Measurements from ENCODE around the gene KLHL6. TPM values are rescaled to one million over a fixed set of nuclear protein-coding genes. Genes with fewer than 3 reads are reported as not detected.

KLHL6 gene
- total RNA-seq: 10 to 100 TPM; 27.9 to 35.5 (median 29.9) TPM

DNA sequence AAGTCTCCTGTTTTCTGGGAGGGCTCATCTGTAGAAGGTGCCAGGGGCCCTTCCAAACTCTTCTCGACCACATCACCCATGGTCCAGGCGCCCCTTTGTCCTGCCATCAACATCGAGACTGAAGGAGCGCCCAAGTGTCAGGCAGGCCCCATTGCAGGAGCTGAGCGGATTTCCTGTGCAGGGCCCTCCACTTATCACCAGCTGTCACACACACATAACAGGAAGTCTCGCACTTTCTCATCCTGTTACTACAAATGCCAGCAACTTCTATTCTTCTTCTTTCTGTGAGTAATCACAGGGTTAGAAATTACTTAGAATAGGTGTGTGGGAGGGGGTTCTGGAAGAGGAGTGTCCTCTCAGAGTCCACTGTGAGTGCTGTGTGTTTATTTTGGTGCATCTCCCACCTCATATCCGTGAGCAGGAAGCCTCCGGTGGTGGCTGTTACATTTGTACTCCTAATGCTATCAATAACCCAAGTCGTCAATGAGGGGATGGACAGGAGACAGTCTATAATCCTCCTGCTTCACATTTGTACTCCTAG lies at the start of gene KLHL6:
TSS of gene KLHL6 (minus strand) at position 166 of the 541 bp plus-strand sequence. CDS start at position 113, 53 bp downstream.
- Mint-ChIP-seq H3K4me1 (ENCODE audit: low read depth) (peaks cover 57% of the 10 kb centered on the region), H3K36me3 (ENCODE audit: insufficient read depth) (peaks cover 15% of the 10 kb centered on the region)

DNA sequence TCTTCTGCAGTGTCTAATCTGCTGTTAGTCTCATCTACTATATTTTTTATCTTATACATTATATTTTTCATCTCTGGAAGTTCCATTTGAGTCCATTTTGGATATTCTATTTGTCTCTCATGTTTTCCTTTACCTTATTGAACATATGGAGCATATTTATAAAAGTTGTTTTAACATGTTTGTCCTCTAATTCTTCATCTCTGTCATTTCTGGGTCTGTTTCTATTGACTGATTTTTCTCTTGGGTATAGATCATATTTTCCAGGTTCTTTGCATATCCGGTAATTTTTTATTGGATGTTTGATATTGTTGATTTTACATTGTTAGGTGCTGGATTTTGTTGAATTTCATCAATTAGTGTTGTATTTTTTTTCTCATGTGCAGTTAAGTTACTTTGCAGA lies 42.5 kb upstream of the KLHL6 start:
- Mint-ChIP-seq H3K36me3 (ENCODE audit: insufficient read depth) (no peaks in the 10 kb centered on the region), H3K9me3 (peaks cover 16% of the 10 kb centered on the region), H3K4me1 (ENCODE audit: low read depth) (no peaks in the 10 kb centered on the region), H3K27me3 (ENCODE audit: low read depth) (peaks cover 2% of the 10 kb centered on the region), H3K4me3 (no peak overlapping the region)
- DNase-seq (no peak), ATAC-seq (no peak)

More for the DNA sequence above, at the start of gene KLHL6:
- DNase-seq (peak; percentile 66), ATAC-seq (peak; percentile 81 to 83)
- Mint-ChIP-seq H3K4me3 (peak within 1 kb of the TSS; percentile 97), H3K27me3 (ENCODE audit: low read depth) (no peaks in the 10 kb centered on the region), H3K9me3 (no peaks in the 10 kb centered on the region)

- no peaks in the 10 kb centered on the region for H3K36me3 Mint-ChIP-seq (ENCODE audit: insufficient read depth)
- no peak overlapping the region for H3K4me3 Mint-ChIP-seq
- DNase-seq: no peak
Measured at GRCh38 chr3:183594636-183595035, 39.1 kb upstream of the KLHL6 start.

GRCh38 chr3:183592821-183593220 lies 37.3 kb upstream of the KLHL6 start:
- Mint-ChIP-seq H3K4me3 (no peak overlapping the region), H3K27me3 (ENCODE audit: low read depth) (peaks cover 2% of the 10 kb centered on the region)

More at GRCh38 chr3:183594636-183595035, 39.1 kb upstream of the KLHL6 start:
- H3K27me3 Mint-ChIP-seq (ENCODE audit: low read depth): peaks cover 2% of the 10 kb centered on the region
- ATAC-seq: no peak
- peaks cover 13% of the 10 kb centered on the region for H3K4me1 Mint-ChIP-seq (ENCODE audit: low read depth)
- peaks cover 16% of the 10 kb centered on the region for H3K9me3 Mint-ChIP-seq

DNA sequence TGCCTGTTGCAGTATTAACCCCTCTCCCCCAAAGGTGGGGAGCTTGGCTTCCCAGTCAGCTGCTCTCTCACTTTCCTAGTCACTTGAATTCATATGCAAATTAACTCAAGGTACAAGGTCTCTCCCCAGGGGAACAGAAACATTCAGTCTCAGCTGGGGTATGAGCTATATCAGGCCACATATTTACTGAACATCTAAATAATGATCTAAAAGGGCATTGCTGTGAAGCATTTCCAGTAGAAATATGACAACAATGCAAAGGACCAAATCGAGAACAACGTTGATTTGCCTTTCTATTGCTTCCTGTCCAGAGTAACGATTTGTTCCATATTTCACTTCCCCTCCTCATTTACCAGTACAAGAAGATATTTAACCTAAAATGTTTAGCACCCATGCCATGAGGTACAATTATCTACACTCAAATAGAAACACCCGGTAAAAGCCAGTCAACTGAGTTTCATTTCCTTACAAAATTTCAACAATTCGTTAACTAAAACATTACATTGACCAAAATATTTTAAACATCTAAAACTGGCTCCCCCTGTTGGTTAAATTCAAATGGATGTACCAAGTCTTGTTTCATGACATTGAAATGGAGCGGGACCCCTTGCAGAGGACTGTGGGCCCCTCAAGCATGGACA lies 36.5 kb upstream of the KLHL6 start:
- Mint-ChIP-seq H3K4me3 (peak overlapping the region; percentile 61), H3K4me1 (ENCODE audit: low read depth) (peaks cover 37% of the 10 kb centered on the region), H3K36me3 (ENCODE audit: insufficient read depth) (no peaks in the 10 kb centered on the region), H3K9me3 (no peaks in the 10 kb centered on the region), H3K27me3 (ENCODE audit: low read depth) (peaks cover 2% of the 10 kb centered on the region)
- DNase-seq (no peak), ATAC-seq (peak in 1 of 2 donors; percentile 25)

More at GRCh38 chr3:183592821-183593220, 37.3 kb upstream of the KLHL6 start:
- peaks cover 28% of the 10 kb centered on the region for H3K4me1 Mint-ChIP-seq (ENCODE audit: low read depth)
- H3K36me3 Mint-ChIP-seq (ENCODE audit: insufficient read depth): no peaks in the 10 kb centered on the region
- no peak for ATAC-seq
- H3K9me3 Mint-ChIP-seq: peaks cover 4% of the 10 kb centered on the region
- DNase-seq: no peak

DNA sequence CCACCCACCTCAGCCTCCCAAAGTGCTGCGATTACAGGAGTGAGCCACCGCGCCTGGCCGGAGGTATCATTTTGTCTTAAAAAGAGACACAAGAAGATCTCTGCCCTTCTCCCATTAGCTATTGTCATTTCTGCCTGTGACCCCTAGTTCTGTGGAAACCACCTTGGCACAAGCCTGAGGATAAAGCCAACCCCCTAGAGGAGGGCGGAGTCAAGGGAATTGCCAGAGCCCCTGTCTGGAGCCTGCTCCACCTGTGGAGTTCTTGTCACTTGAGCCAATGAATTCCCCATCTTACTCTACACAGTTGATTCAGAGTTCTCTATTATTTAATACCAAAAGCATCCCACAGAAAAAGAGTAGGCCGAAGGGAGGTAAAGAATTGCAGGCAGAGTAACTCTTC lies 34.9 kb upstream of the KLHL6 start:
- H3K4me3 Mint-ChIP-seq: no peak overlapping the region
- H3K27me3 Mint-ChIP-seq (ENCODE audit: low read depth): no peaks in the 10 kb centered on the region
- H3K4me1 Mint-ChIP-seq (ENCODE audit: low read depth): peaks cover 50% of the 10 kb centered on the region
- DNase-seq: no peak
- ATAC-seq: no peak
- no peaks in the 10 kb centered on the region for H3K36me3 Mint-ChIP-seq (ENCODE audit: insufficient read depth)
- no peaks in the 10 kb centered on the region for H3K9me3 Mint-ChIP-seq

GRCh38 chr3:183587336-183587735 lies 31.8 kb upstream of the KLHL6 start:
- Mint-ChIP-seq H3K4me1 (ENCODE audit: low read depth) (peaks cover 56% of the 10 kb centered on the region), H3K9me3 (no peaks in the 10 kb centered on the region), H3K4me3 (no peak overlapping the region), H3K27me3 (ENCODE audit: low read depth) (no peaks in the 10 kb centered on the region), H3K36me3 (ENCODE audit: insufficient read depth) (no peaks in the 10 kb centered on the region)
- ATAC-seq (peak in 1 of 2 donors; percentile 35), DNase-seq (no peak)

DNA sequence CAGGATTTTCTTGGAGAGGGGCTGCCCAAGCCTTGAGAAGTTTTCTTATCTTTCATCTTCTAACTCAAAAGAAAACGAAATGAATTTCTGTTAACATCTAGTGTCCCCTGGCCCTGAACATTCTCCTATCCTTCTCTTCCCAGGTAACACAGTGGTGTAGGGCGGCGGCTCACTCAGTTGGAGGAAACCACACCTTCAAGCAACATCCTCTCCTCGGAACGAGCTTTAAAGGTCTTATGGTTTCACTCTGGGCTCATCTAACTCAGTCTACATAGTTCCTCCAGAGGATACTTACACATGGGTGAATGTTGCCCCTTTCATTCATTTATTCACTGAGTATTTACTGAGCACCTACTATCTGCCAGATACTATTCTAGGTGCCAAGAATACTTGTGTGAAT lies 31.0 kb upstream of the KLHL6 start:
- no peak overlapping the region for H3K4me3 Mint-ChIP-seq
- peaks cover 48% of the 10 kb centered on the region for H3K4me1 Mint-ChIP-seq (ENCODE audit: low read depth)
- no peaks in the 10 kb centered on the region for H3K9me3 Mint-ChIP-seq
- no peak for DNase-seq
- H3K27me3 Mint-ChIP-seq (ENCODE audit: low read depth): no peaks in the 10 kb centered on the region
- peak; percentile 43 to 66 for ATAC-seq
- H3K36me3 Mint-ChIP-seq (ENCODE audit: insufficient read depth): no peaks in the 10 kb centered on the region

DNA sequence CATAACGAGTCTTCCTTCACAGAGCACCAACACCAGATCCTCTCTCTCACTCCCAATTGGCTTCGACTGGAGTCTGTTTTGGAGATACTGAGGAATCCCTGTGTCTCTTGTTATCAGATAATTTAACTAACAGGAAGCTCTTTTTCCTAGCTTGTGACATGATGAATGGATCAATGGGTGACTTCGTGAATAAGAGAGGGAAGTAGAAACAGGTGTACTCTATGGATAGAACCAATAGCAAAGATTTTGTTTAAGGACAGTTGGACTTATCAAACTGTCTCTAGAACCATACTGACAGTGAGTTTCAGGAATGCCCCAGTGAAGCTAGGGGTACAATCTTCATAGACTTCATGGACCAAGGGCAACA lies 29.4 kb upstream of the KLHL6 start:
- no peaks in the 10 kb centered on the region for H3K36me3 Mint-ChIP-seq (ENCODE audit: insufficient read depth)
- H3K9me3 Mint-ChIP-seq: no peaks in the 10 kb centered on the region
- H3K4me3 Mint-ChIP-seq: no peak overlapping the region
- DNase-seq (no peak), ATAC-seq (no peak)
- peaks cover 46% of the 10 kb centered on the region for H3K4me1 Mint-ChIP-seq (ENCODE audit: low read depth)
- H3K27me3 Mint-ChIP-seq (ENCODE audit: low read depth): no peaks in the 10 kb centered on the region

- Mint-ChIP-seq H3K4me3 (no peak overlapping the region), H3K9me3 (no peaks in the 10 kb centered on the region), H3K36me3 (ENCODE audit: insufficient read depth) (no peaks in the 10 kb centered on the region), H3K4me1 (ENCODE audit: low read depth) (peaks cover 45% of the 10 kb centered on the region), H3K27me3 (ENCODE audit: low read depth) (no peaks in the 10 kb centered on the region)
- no peak for DNase-seq
- ATAC-seq: no peak
Measured at GRCh38 chr3:183584246-183584913, 28.9 kb upstream of the KLHL6 start.

DNA sequence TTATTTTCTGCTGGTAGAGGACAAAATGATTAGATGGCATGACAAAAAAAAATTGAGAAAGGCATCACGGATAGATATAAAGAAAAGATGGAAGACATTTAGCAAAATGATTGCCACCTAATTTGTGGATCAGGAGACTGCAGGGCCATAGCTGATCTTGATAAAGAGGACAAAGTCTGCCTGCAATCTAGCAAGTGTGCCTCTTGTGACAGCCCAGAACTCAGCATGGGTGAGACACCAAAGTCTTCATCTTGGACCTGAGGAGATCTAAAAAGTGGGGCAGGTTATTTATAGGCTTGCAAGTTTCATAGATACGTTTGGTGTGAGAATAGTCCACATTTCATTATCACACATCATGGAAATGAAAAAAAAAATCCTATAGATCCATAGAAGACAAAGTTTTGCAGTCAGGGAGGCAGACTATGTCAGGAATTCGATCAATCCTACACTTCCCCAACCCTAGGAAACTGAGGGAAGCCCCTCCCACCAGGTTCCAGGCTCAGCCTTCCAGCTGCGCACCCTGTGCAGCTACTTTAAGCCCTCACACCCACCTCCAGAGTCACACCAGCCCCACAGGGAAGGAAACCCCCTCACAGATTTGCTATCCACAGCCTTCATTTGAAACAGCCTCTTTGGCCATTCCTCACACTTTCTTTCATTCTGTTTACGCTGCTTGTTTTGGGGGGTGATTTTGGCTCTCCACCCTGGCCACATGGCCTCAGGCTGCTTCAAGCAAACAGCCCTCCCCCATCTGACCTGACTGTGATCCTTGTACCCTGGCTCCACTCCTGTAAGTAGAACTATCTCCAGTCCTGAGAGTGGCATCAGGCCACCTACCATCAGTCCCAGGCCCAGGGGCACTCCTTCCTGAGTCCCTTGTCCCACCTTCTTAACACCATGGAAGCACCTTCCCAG lies 28.1 kb upstream of the KLHL6 start:
- no peaks in the 10 kb centered on the region for H3K27me3 Mint-ChIP-seq (ENCODE audit: low read depth)
- peaks cover 43% of the 10 kb centered on the region for H3K4me1 Mint-ChIP-seq (ENCODE audit: low read depth)
- H3K4me3 Mint-ChIP-seq: no peak overlapping the region
- no peaks in the 10 kb centered on the region for H3K9me3 Mint-ChIP-seq
- DNase-seq (no peak), ATAC-seq (no peak)
- H3K36me3 Mint-ChIP-seq (ENCODE audit: insufficient read depth): no peaks in the 10 kb centered on the region

- no peak for DNase-seq
- no peaks in the 10 kb centered on the region for H3K9me3 Mint-ChIP-seq
- no peak overlapping the region for H3K4me3 Mint-ChIP-seq
- no peaks in the 10 kb centered on the region for H3K27me3 Mint-ChIP-seq (ENCODE audit: low read depth)
- H3K4me1 Mint-ChIP-seq (ENCODE audit: low read depth): peaks cover 39% of the 10 kb centered on the region
- no peaks in the 10 kb centered on the region for H3K36me3 Mint-ChIP-seq (ENCODE audit: insufficient read depth)
- no peak for ATAC-seq
Measured at GRCh38 chr3:183582161-183582560, 26.7 kb upstream of the KLHL6 start.

- Mint-ChIP-seq H3K9me3 (no peaks in the 10 kb centered on the region), H3K27me3 (ENCODE audit: low read depth) (no peaks in the 10 kb centered on the region), H3K4me1 (ENCODE audit: low read depth) (peaks cover 34% of the 10 kb centered on the region), H3K36me3 (ENCODE audit: insufficient read depth) (no peaks in the 10 kb centered on the region), H3K4me3 (no peak overlapping the region)
- no peak for DNase-seq
- no peak for ATAC-seq
Measured at GRCh38 chr3:183581496-183582155, 26.1 kb upstream of the KLHL6 start.
